22Rv1 (cell line): ENCODE data around the gene SPTBN2.

Experiments
- CTCF ChIP-seq: fragments of 450-650 bp; IDR thresholded peaks from 2 replicates; pipeline ENCODE4 v1.5.1; 2017; ENCODE audit warnings: mild to moderate bottlenecking
- ZFX ChIP-seq: fragments of 450-650 bp; IDR thresholded peaks from 2 replicates; pipeline ENCODE4 v1.6.1; 2017; ENCODE audit warnings: antibody characterized with exemption, borderline replicate concordance

DNA sequence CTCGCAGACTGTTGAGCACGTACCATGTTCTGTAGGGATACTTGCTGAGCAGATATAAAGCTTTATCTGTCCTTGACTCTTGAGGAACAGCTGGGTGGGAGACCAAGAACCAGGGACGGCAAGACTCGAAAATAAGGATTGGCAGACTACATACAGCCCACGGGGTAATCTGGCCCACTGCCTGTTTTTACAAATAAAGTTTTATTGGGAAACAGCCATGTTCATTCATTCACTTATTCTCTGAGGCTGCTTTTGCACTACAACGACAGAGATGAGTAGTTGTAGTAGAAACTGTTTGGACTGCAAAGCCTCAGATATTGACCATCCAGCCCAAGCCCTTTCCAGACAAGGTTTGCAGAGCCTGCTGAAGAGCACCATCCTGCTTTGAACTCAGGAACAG, 31.0 kb downstream of the SPTBN2 start:
- TF ChIP-seq CTCF (no peak), ZFX (no peak)
